Immature natural killer cell (primary cell): Measurements from ENCODE around the gene ZNF157. TPM values are rescaled to one million over a fixed set of nuclear protein-coding genes. Genes with fewer than 3 reads are reported as not detected.

Experiments
- DNase-seq, 3 donors: peaks; one replicate each; pipeline ENCODE4 v3.0.0; 2022; ENCODE audit warnings: mixed read lengths in 1 of 3
- H3K27ac Mint-ChIP-seq, 6 donors: one replicate each; pipeline ENCODE4 v1.8.0; 2020; ENCODE audit warnings: mixed read lengths in 6 of 6, mild to moderate bottlenecking in 5 of 6, inconsistent platforms in 4 of 6, moderate library complexity in 3 of 6
- H3K27me3 Mint-ChIP-seq, 3 donors: one replicate each; pipeline ENCODE4 v1.8.0; 2020 to 2021; ENCODE audit warnings: low read depth in 3 of 3, mild to moderate bottlenecking in 3 of 3, mixed read lengths in 3 of 3, moderate library complexity in 3 of 3, inconsistent platforms in 1 of 3
- H3K36me3 Mint-ChIP-seq, 3 donors: one replicate each; pipeline ENCODE4 v1.8.0; 2020; ENCODE audit warnings: mixed read lengths in 3 of 3, inconsistent platforms in 2 of 3, mild to moderate bottlenecking in 2 of 3
- H3K4me1 Mint-ChIP-seq, 2 donors: one replicate each; pipeline ENCODE4 v1.8.0; 2020; ENCODE audit warnings: inconsistent platforms in 2 of 2, mild to moderate bottlenecking in 2 of 2, mixed read lengths in 2 of 2, moderate library complexity in 1 of 2
- H3K4me3 Mint-ChIP-seq, 5 donors: one replicate each; pipeline ENCODE4 v1.8.0; 2020; ENCODE audit warnings: mild to moderate bottlenecking in 5 of 5, mixed read lengths in 5 of 5, inconsistent platforms in 3 of 5, moderate library complexity in 3 of 5
- H3K9me3 Mint-ChIP-seq, 6 donors: one replicate each; pipeline ENCODE4 v1.8.0; 2020; ENCODE audit warnings: mild to moderate bottlenecking in 6 of 6, mixed read lengths in 6 of 6, inconsistent platforms in 4 of 6, moderate library complexity in 3 of 6
- polyA plus RNA-seq, 3 donors: library from polyadenylated mRNA; unstranded; fragments of 300-500 nt; fragmentation: Illumina TruSeq; gene quantifications; one replicate each; pipeline ENCODE4 v1.2.3, GENCODE V29; 2021

The ZNF157 gene
- polyA plus RNA-seq, 3 donors from 2014 or later, result not detected

DNA sequence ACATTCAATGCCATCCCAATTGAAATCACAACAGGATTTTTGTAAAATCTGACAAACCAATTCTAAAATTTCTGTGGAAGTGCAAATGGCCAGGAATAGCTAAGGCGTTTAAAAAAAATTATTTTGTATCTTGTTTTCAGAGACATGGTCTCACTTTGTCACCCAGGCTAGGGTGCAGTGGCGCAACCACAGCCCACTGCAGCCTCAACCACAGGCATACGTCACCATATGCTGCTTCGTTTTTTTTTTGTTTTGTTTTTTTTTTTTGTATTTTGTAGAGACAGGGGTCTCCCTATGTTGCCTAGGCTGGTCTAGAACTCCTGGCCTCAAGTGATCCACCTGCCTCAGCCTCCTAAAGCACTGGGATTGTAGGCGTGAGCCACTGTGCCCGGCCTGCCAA, 88.2 kb downstream of the ZNF157 start:
- H3K4me1 Mint-ChIP-seq, result peaks cover 12 to 20% of the 10 kb centered on the region in 2 donors
- H3K27me3 Mint-ChIP-seq, result peaks cover 5 to 7% (median 6%) of the 10 kb centered on the region in 3 donors
- H3K36me3 Mint-ChIP-seq, result peaks cover 6 to 30% (median 23%) of the 10 kb centered on the region in 3 donors
- peak; percentile 66 to 74 (median 71) for DNase-seq
- H3K4me3 Mint-ChIP-seq, result peak overlapping the region; percentile 42 to 73 (median 61)
- no peaks in the 10 kb centered on the region for H3K9me3 Mint-ChIP-seq
- peak overlapping the region in 5 of 6 donors; percentile 67 to 80 (median 79) for H3K27ac Mint-ChIP-seq

DNA sequence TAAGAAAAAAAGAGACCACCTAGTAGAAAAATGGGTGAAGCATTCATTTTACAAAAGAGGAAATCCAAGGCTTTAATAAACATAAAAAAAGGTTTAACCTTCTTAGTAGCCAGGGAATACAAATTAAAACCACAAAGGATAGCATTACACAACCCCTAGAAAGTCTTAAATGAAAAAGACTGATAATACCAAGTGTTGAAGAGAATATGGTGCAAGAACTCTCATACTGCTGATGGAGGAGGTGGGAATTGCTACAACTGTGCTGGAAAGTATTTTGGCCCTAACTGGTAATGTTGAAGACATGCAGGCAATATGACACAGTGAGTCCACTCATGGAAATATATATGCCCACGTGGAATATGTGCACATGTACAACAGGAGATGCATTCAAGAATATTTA, 90.2 kb downstream of the ZNF157 start:
- no peak overlapping the region for H3K4me3 Mint-ChIP-seq
- DNase-seq, result no peak
- no peaks in the 10 kb centered on the region for H3K9me3 Mint-ChIP-seq
- H3K4me1 Mint-ChIP-seq, result peaks cover 12 to 20% of the 10 kb centered on the region in 2 donors
- peak overlapping the region in 5 of 6 donors; percentile 13 to 81 (median 64) for H3K27ac Mint-ChIP-seq
- peaks cover 4 to 9% (median 6%) of the 10 kb centered on the region in 3 donors for H3K27me3 Mint-ChIP-seq
- H3K36me3 Mint-ChIP-seq, result peaks cover 0 to 22% (median 20%) of the 10 kb centered on the region in 3 donors

Other genes starting within 250 kb of the ZNF157 start
- gene NDUFB11, start 225.9 kb upstream of the ZNF157 start, polyA plus RNA-seq, result 100 to 1,000 TPM; 124 to 208 (median 151) TPM
- 10 to 100 TPM; 15.1 to 34.1 (median 18.0) TPM for gene RBM10, start 225.4 kb upstream of the ZNF157 start, polyA plus RNA-seq
- 100 to 1,000 TPM; 146 to 205 (median 167) TPM for gene UBA1, start 176.7 kb upstream of the ZNF157 start, polyA plus RNA-seq
- gene CDK16, start 151.9 kb upstream of the ZNF157 start, polyA plus RNA-seq, result 10 to 100 TPM in 1 of 3 donors, 1 to 10 TPM in 2; 3.0 to 16.6 (median 4.7) TPM
- gene USP11, start 137.6 kb upstream of the ZNF157 start, polyA plus RNA-seq, result 100 to 1,000 TPM in 1 of 3 donors, 10 to 100 TPM in 2; 70.8 to 112 (median 96.5) TPM
- gene ZNF41, start 112.6 kb downstream of the ZNF157 start, polyA plus RNA-seq, result 1 to 10 TPM in 2 of 3 donors, under 1 TPM in 1; 0.08 to 5.4 (median 2.5) TPM
- 100 to 1,000 TPM in 1 of 3 donors, 10 to 100 TPM in 2; 53.5 to 122 (median 68.5) TPM for gene ARAF, start 190.6 kb downstream of the ZNF157 start, polyA plus RNA-seq
- 100 to 1,000 TPM; 153 to 275 (median 237) TPM for gene TIMP1, start 211.9 kb downstream of the ZNF157 start, polyA plus RNA-seq
- under 1 TPM in 1 of 3 donors, not detected in 2; 0.11 TPM for gene SYN1, start 249.3 kb downstream of the ZNF157 start, polyA plus RNA-seq